IMR-90 (cell line): ENCODE results near the gene CCL4. TPM values are rescaled to one million over a fixed set of nuclear protein-coding genes. Genes with fewer than 3 reads are reported as not detected.

Experiments used
- ATAC-seq: fragments of 200-7000 bp; cut with Tn5 transposase; 2 replicates; pipeline ENCODE4 v1.9.1; 2020; ENCODE audit warnings: low read depth, mild to moderate bottlenecking, moderate library complexity
- BruUV-seq: library from RNA; stranded (reverse); fragments of 400-500 nt; replicated peaks from 2 replicates; lab custom pipeline; 2021; lab: Mats Ljungman, UMichigan
- CTCF ChIA-PET: fragments of 300-600 bp; formaldehyde crosslinking; extraction: SDS; loops from one replicate; lab custom pipeline; 2021; ENCODE audit warnings: antibody characterized with exemption; lab: Yijun Ruan, JAX
- POLR2A ChIA-PET: fragments of 300-600 bp; sonication (Branson Sonifier 250); formaldehyde crosslinking; loops from one replicate; lab custom pipeline; 2022; ENCODE audit warnings: antibody characterized with exemption; ENCODE audit not compliant: unreplicated experiment; lab: Charles Lee
- DNase-seq: peaks from one replicate; pipeline ENCODE4 v3.0.0; 2013
- H2AFZ ChIP-seq: replicated peaks from 2 replicates; pipeline ENCODE3; 2013; ENCODE audit warnings: low read length, mild to moderate bottlenecking; ENCODE audit not compliant: poor library complexity
- H2AK5ac ChIP-seq: 2 replicates; pipeline ENCODE4 v1.6.1; 2013; ENCODE audit warnings: low read depth, low read length, inconsistent platforms
- H2AK9ac ChIP-seq: replicated peaks from 2 replicates; pipeline ENCODE3; 2013; ENCODE audit warnings: mild to moderate bottlenecking, low read depth, low read length, moderate library complexity; ENCODE audit not compliant: poor library complexity
- H2BK120ac ChIP-seq: 2 replicates; pipeline ENCODE4 v1.6.1; 2013; ENCODE audit warnings: low read depth, low read length, inconsistent platforms
- H2BK15ac ChIP-seq: 3 replicates; pipeline ENCODE4 v1.6.1; 2013; ENCODE audit warnings: low read depth, low read length, inconsistent platforms
- H2BK20ac ChIP-seq: 2 replicates; pipeline ENCODE4 v1.6.1; 2013; ENCODE audit warnings: low read depth, mild to moderate bottlenecking, inconsistent platforms, low read length, moderate library complexity
- H2BK5ac ChIP-seq: 2 replicates; pipeline ENCODE4 v1.6.1; 2013; ENCODE audit warnings: mild to moderate bottlenecking, low read depth, low read length, inconsistent platforms; ENCODE audit not compliant: poor library complexity, severe bottlenecking
- H3K14ac ChIP-seq: replicated peaks from 2 replicates; pipeline ENCODE4 v1.6.1; 2013; ENCODE audit warnings: low read depth, low read length, inconsistent platforms
- H3K18ac ChIP-seq: 2 replicates; pipeline ENCODE4 v1.6.1; 2013; ENCODE audit warnings: low read depth, low read length, control low read depth
- H3K23ac ChIP-seq: 2 replicates; pipeline ENCODE4 v1.6.1; 2013; ENCODE audit warnings: low read depth, low read length, inconsistent platforms
- H3K27ac ChIP-seq: 2 replicates; pipeline ENCODE4 v1.5.1; 2013; ENCODE audit warnings: mild to moderate bottlenecking, control low read depth, low read length; ENCODE audit not compliant: insufficient read depth
- H3K27me3 ChIP-seq: 2 replicates; pipeline ENCODE4 v1.6.1; 2013; ENCODE audit warnings: low read length; ENCODE audit not compliant: control insufficient read depth, insufficient read depth
- H3K36me3 ChIP-seq: 2 replicates; pipeline ENCODE4 v1.6.1; 2013; ENCODE audit warnings: low read length, mixed read lengths; ENCODE audit not compliant: control insufficient read depth, insufficient read depth
- H3K4ac ChIP-seq: 2 replicates; pipeline ENCODE4 v1.6.1; 2013; ENCODE audit warnings: low read depth, low read length, inconsistent platforms
- H3K4me1 ChIP-seq: 2 replicates; pipeline ENCODE4 v1.6.1; 2013; ENCODE audit warnings: low read length, mixed read lengths; ENCODE audit not compliant: control insufficient read depth, insufficient read depth
- H3K4me2 ChIP-seq: 2 replicates; pipeline ENCODE4 v1.6.1; 2013; ENCODE audit warnings: low read depth, mild to moderate bottlenecking, control low read depth, low read length, moderate library complexity
- H3K4me3 ChIP-seq: 2 replicates; pipeline ENCODE4 v1.5.1; 2013; ENCODE audit warnings: low read depth, mild to moderate bottlenecking, control low read depth, low read length, moderate library complexity; ENCODE audit not compliant: insufficient read depth
- H3K56ac ChIP-seq: 2 replicates; pipeline ENCODE4 v1.6.1; 2013; ENCODE audit warnings: low read length, inconsistent platforms; ENCODE audit not compliant: insufficient read depth; ENCODE audit errors: extremely low read depth
- H3K79me1 ChIP-seq, 2 experiments: 2 replicates each; pipeline ENCODE4 v1.6.1; 2013; ENCODE audit warnings: low read length in 2 of 2, inconsistent platforms in 1 of 2, low read depth in 1 of 2
- H3K9ac ChIP-seq: 2 replicates; pipeline ENCODE4 v1.6.1; 2013; ENCODE audit warnings: low read depth, low read length, control low read depth
- H3K9me1 ChIP-seq: 2 replicates; pipeline ENCODE4 v1.6.1; 2013; ENCODE audit warnings: low read length, inconsistent platforms; ENCODE audit not compliant: insufficient read depth
- H3K9me3 ChIP-seq: 2 replicates; pipeline ENCODE4 v1.6.1; 2013; ENCODE audit warnings: low read length; ENCODE audit not compliant: control insufficient read depth, insufficient read depth
- H4K20me1 ChIP-seq: 2 replicates; pipeline ENCODE4 v1.6.1; 2013; ENCODE audit warnings: low read length, inconsistent platforms; ENCODE audit not compliant: insufficient read depth
- H4K5ac ChIP-seq: 2 replicates; pipeline ENCODE4 v1.6.1; 2013; ENCODE audit warnings: mild to moderate bottlenecking, low read depth, low read length, control low read depth
- H4K8ac ChIP-seq, 2 experiments: 2 replicates each; pipeline ENCODE4 v1.6.1; 2013; ENCODE audit warnings: low read depth in 2 of 2, low read length in 2 of 2, control low read depth in 1 of 2, inconsistent platforms in 1 of 2
- H4K91ac ChIP-seq: 2 replicates; pipeline ENCODE4 v1.6.1; 2013; ENCODE audit warnings: low read depth, low read length, inconsistent platforms; ENCODE audit not compliant: insufficient read depth
- CHD1 ChIP-seq: IDR thresholded peaks from 2 replicates; pipeline ENCODE4 v1.6.1; 2012; ENCODE audit warnings: low read depth, low read length, improper control_type of control experiment
- CTCF ChIP-seq: conservative IDR thresholded peaks from 2 replicates; pipeline ENCODE4 v1.5.1; 2012; ENCODE audit warnings: mild to moderate bottlenecking, low read depth, low read length, improper control_type of control experiment
- ELK1 ChIP-seq: fragments of 150-350 bp; IDR thresholded peaks from 2 replicates; pipeline ENCODE4 v1.6.1; 2016; ENCODE audit warnings: low read depth, mild to moderate bottlenecking, low read length, moderate library complexity, borderline replicate concordance
- FOS ChIP-seq: fragments of 150-350 bp; IDR thresholded peaks from 2 replicates; pipeline ENCODE4 v1.6.1; 2016; ENCODE audit warnings: low read depth, low read length
- MAFK ChIP-seq: IDR thresholded peaks from 2 replicates; pipeline ENCODE4 v1.6.1; 2012; ENCODE audit warnings: low read depth, low read length, improper control_type of control experiment
- MAZ ChIP-seq: IDR thresholded peaks from 2 replicates; pipeline ENCODE4 v1.6.1; 2012; ENCODE audit warnings: low read depth, mild to moderate bottlenecking, low read length, improper control_type of control experiment, moderate library complexity, borderline replicate concordance
- MXI1 ChIP-seq: IDR thresholded peaks from 2 replicates; pipeline ENCODE4 v1.6.1; 2012; ENCODE audit warnings: low read depth, mild to moderate bottlenecking, low read length, moderate library complexity, borderline replicate concordance
- RAD21 ChIP-seq: IDR thresholded peaks from 2 replicates; pipeline ENCODE4 v1.6.1; 2012; ENCODE audit warnings: low read length, improper control_type of control experiment
- RFX5 ChIP-seq: IDR thresholded peaks from 2 replicates; pipeline ENCODE4 v1.8.0; 2012; ENCODE audit warnings: low read depth, mild to moderate bottlenecking, low read length, moderate library complexity
- SMC3 ChIP-seq: fragments of 150-350 bp; IDR thresholded peaks from 2 replicates; pipeline ENCODE4 v1.6.1; 2016; ENCODE audit warnings: low read depth, mild to moderate bottlenecking, antibody characterized with exemption, low read length, moderate library complexity
- USF2 ChIP-seq: fragments of 150-350 bp; IDR thresholded peaks from 2 replicates; pipeline ENCODE4 v1.6.1; 2017; ENCODE audit warnings: mild to moderate bottlenecking, antibody characterized with exemption, low read length, low read depth
- WGBS, 2 experiments: methylation state at CpG; one replicate each; pipeline versions ENCODE4 v1.1.5 to v1.1.7; 2013; ENCODE audit warnings: missing lambda C conversion rate in 2 of 2; ENCODE audit not compliant: insufficient read length in 1 of 2; ENCODE audit errors: extremely low coverage in 2 of 2; 5-methylcytosine and 5-hydroxymethylcytosine counted together
- dilution Hi-C: fragments of 300-500 bp; cut with HindIII; formaldehyde crosslinking; loops from one replicate; pipeline ENCODE4 v1.14.3; 2018; ENCODE audit warnings: low sequenced_read_pairs; ENCODE audit not compliant: unreplicated experiment
- in situ Hi-C: fragments of 300-500 bp; cut with MboI; formaldehyde crosslinking; loops from 3 replicates; pipeline ENCODE4 v1.14.3; 2019; ENCODE audit warnings: low sequenced_read_pairs, inconsistent platforms, mixed read lengths
- intact Hi-C: fragments of 100-400 bp; cut with micrococcal nuclease; formaldehyde crosslinking; loops from 2 replicates; pipeline ENCODE4 v1.10.0; 2022
- polyA plus RNA-seq, 3 experiments: library from polyadenylated mRNA; depleted of rRNA; stranded (reverse); fragments of >200 nt; gene quantifications; 2 replicates each; pipeline ENCODE4 v1.2.3, GENCODE V29; 2012; ENCODE audit warnings: low replicate concordance in 1 of 3
- total RNA-seq: library from RNA; depleted of rRNA; stranded (reverse); fragments of >200 nt; gene quantifications from 2 replicates; pipeline ENCODE4 v1.2.3, GENCODE V29; 2012

Gene CCL4
- total and polyA plus RNA-seq, 2 of the 4 experiments (the other 2 are of a cell fraction), result not detected

- WGBS, 2 experiments, result no CpG with 5 or more reads among the region's 4 CpGs
- DNase-seq, result no peak
Observed at GRCh38 chr17:36151891-36152638, 48.4 kb downstream of the CCL4 start.

More at GRCh38 chr17:36151891-36152638, 48.4 kb downstream of the CCL4 start:
- POLR2A ChIA-PET, result no interaction called here
- no peak overlapping the region for H2BK15ac ChIP-seq
- H2AFZ ChIP-seq, result no peak overlapping the region
- dilution Hi-C loops, result no loop called here
- H2BK20ac ChIP-seq, result no peak overlapping the region
- no peak overlapping the region for H3K9ac ChIP-seq
- no peak for ATAC-seq
- no peak overlapping the region for H3K18ac ChIP-seq
- H3K79me1 ChIP-seq, result no peaks in the 10 kb centered on the region
- intact Hi-C loops, result no loop called here
- no peaks in the 10 kb centered on the region for H3K9me3 ChIP-seq
- CTCF ChIA-PET, result interaction anchor here (1.1 kb wide), 1 partner anchor 183 kb away, joined by 3 read pairs; no protein-coding TSS in a partner anchor
- no peak overlapping the region for H3K23ac ChIP-seq
- H2AK9ac ChIP-seq, result no peak overlapping the region
- no peaks in the 10 kb centered on the region; the same call in 1 of the 2 replicates for H3K27me3 ChIP-seq
- no peak overlapping the region for H3K4ac ChIP-seq
- no peak overlapping the region for H3K27ac ChIP-seq
- H4K91ac ChIP-seq, result no peak overlapping the region
- H3K4me2 ChIP-seq, result no peak overlapping the region
- in situ Hi-C loops, result no loop called here
- H2AK5ac ChIP-seq, result no peak overlapping the region
- H4K8ac ChIP-seq, result no peak overlapping the region
- no peak overlapping the region for H2BK120ac ChIP-seq
- no peak overlapping the region for H3K4me3 ChIP-seq
- no peaks in the 10 kb centered on the region for H3K36me3 ChIP-seq
- no peak overlapping the region for H3K56ac ChIP-seq
- no peaks in the 10 kb centered on the region for H3K9me1 ChIP-seq
- no peak overlapping the region for H4K5ac ChIP-seq
- no peaks in the 10 kb centered on the region for H4K20me1 ChIP-seq
- BruUV-seq, result no TSS peak
- H3K14ac ChIP-seq, result no peak overlapping the region
- no peaks in the 10 kb centered on the region for H3K4me1 ChIP-seq
- H2BK5ac ChIP-seq, result no peak overlapping the region
- TF ChIP-seq CHD1, result no peak
- TF ChIP-seq MXI1, result no peak
- no peak for TF ChIP-seq SMC3
- no peak for TF ChIP-seq CTCF
- no peak for TF ChIP-seq USF2
- no peak for TF ChIP-seq ELK1
- no peak for TF ChIP-seq MAFK
- no peak for TF ChIP-seq RFX5
- no peak for TF ChIP-seq MAZ
- no peak for TF ChIP-seq RAD21
- no peak for TF ChIP-seq FOS
